ENCODE measurements around the gene THSD4. TPM values are rescaled to one million over a fixed set of nuclear protein-coding genes. Genes with fewer than 3 reads are reported as not detected.

Gene THSD4
- total and polyA plus RNA-seq, 9 of the 15 experiments (the other 6 are each of a cell fraction or from before 2014, with no cell fraction given): 0.04 TPM; not detected in 5

DNA sequence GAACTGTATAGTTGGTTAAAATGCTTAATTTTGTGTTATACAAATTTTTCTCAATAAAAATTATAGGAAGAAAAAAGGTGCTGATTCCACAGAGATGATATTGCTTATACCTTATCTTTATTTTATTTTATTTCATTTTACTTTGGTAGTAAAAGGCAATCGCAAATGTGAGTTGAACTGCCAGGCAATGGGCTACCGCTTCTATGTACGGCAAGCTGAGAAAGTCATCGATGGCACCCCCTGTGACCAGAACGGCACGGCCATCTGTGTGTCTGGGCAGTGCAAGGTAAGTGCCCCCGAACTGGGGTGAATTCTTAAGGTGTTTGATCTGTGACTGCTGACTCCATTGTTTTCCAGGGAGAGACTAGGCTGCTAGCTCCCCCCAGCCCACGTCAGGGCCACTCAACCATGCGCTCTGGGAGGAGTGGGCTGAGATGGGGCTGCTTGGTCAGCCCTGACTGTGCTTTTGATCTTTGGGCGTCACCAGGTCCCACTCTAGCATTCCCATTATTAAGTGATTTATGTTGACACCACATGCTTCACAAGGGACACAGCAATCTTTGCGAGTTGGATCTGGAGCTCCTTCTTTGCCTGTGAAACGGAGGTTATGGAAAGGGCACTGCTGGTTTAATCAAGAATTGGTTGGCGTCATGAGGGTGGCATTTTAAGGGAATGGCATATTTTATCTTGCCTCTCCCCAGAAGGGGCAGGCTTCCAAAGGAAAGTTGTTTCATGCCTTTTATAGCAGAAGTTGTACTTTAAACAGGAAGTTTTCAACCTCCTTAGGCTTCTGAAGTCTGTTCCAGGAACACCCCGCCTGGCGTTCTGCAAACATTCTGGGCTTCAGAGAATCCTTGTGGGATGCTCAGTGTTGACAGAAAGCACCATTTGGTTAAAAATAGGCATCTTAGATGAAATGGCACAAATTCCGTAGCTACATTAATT lies 296.5 kb downstream of the THSD4 start:
- FAIRE-seq (no peak), DNase-seq (ENCODE audit: extremely low read depth in 1 of 4, low spot score in 3 of 4) (no peak), ATAC-seq (no peak)
- in situ Hi-C loops (cut with MboI): no loop called here
- Histone ChIP-seq H3K36me3 (ENCODE audit: control insufficient read depth, insufficient read depth, low read length) (no peaks in the 10 kb centered on the region), H3K9me1 (ENCODE audit: control insufficient read depth, insufficient read depth, low read length) (no peaks in the 10 kb centered on the region), H3K9me3 (replicated peaks; ENCODE audit: control insufficient read depth, insufficient read depth, low read depth, low read length) (no peaks in the 10 kb centered on the region), H3K9ac (ENCODE audit: insufficient read depth in 1 of 2, low read depth in 2 of 2, low read length in 2 of 2) (no peak overlapping the region), H3K79me2 (ENCODE audit: control insufficient read depth, insufficient read depth, low read length) (no peaks in the 10 kb centered on the region), H3K4me3 (no peak overlapping the region), H3K27ac (ENCODE audit: extremely low read depth, low read depth, low read length) (no peak overlapping the region), H3K27me3 (ENCODE audit: control insufficient read depth in 2 of 2, insufficient read depth in 2 of 2, low read length in 2 of 2) (peaks cover 0 to 5% of the 10 kb centered on the region in 2 experiments; a peak in 1 of 5 replicates), H4K20me1 (replicated peaks; ENCODE audit: control insufficient read depth, insufficient read depth, low read length) (no peaks in the 10 kb centered on the region), H3K4me2 (ENCODE audit: insufficient read depth, low read length) (no peak overlapping the region), H2AFZ (ENCODE audit: low read depth, low read length) (no peak overlapping the region), H3K4me1 (replicated peaks in 1 of 2; ENCODE audit: control insufficient read depth in 2 of 2, insufficient read depth in 2 of 2, low read length in 2 of 2) (no peaks in the 10 kb centered on the region)
- 3% methylated on average over 16 of the region's 16 CpGs for WGBS (ENCODE audit: insufficient coverage, low coverage, missing lambda C conversion rate)
- POLR2A ChIA-PET: interaction anchor here (1.1 kb wide), 1 partner anchor 11 kb away, joined by 3 read pairs; no protein-coding TSS in a partner anchor
- BruUV-seq (replicated peaks): no TSS peak
- CTCF ChIA-PET (ENCODE audit: low intra/inter-chr PET ratio): no interaction called here
- intact Hi-C loops (cut with micrococcal nuclease): no loop called here
- no peak for TF ChIP-seq PTRF (tag; IDR thresholded peaks at IDR 0.05)
- no peak for TF ChIP-seq ZNF277 (CRISPR knock-in tag; IDR thresholded peaks at IDR 0.05; ENCODE audit: borderline replicate concordance)
- no peak for TF ChIP-seq MIER1 (IDR thresholded peaks at IDR 0.05; ENCODE audit: low read depth)
- TF ChIP-seq NFIC (IDR thresholded peaks at IDR 0.05): no peak
- no peak for TF ChIP-seq HDAC6 (IDR thresholded peaks at IDR 0.05; ENCODE audit: low read depth, low read length)
- no peak for TF ChIP-seq SAP30 (IDR thresholded peaks at IDR 0.05; ENCODE audit: borderline replicate concordance, insufficient read depth, low read depth, low read length, poor library complexity, severe bottlenecking)
- no peak for TF ChIP-seq TOE1 (IDR thresholded peaks at IDR 0.05; ENCODE audit: borderline replicate concordance)
- TF ChIP-seq TOE1 (CRISPR knock-in tag; IDR thresholded peaks at IDR 0.05; ENCODE audit: borderline replicate concordance, low read depth): no peak
- TF ChIP-seq FOXK1 (CRISPR knock-in tag; IDR thresholded peaks at IDR 0.05; ENCODE audit: borderline replicate concordance): no peak
- TF ChIP-seq ZFPM2 (CRISPR knock-in tag; IDR thresholded peaks at IDR 0.05): no peak
- TF ChIP-seq, protein P1, sequence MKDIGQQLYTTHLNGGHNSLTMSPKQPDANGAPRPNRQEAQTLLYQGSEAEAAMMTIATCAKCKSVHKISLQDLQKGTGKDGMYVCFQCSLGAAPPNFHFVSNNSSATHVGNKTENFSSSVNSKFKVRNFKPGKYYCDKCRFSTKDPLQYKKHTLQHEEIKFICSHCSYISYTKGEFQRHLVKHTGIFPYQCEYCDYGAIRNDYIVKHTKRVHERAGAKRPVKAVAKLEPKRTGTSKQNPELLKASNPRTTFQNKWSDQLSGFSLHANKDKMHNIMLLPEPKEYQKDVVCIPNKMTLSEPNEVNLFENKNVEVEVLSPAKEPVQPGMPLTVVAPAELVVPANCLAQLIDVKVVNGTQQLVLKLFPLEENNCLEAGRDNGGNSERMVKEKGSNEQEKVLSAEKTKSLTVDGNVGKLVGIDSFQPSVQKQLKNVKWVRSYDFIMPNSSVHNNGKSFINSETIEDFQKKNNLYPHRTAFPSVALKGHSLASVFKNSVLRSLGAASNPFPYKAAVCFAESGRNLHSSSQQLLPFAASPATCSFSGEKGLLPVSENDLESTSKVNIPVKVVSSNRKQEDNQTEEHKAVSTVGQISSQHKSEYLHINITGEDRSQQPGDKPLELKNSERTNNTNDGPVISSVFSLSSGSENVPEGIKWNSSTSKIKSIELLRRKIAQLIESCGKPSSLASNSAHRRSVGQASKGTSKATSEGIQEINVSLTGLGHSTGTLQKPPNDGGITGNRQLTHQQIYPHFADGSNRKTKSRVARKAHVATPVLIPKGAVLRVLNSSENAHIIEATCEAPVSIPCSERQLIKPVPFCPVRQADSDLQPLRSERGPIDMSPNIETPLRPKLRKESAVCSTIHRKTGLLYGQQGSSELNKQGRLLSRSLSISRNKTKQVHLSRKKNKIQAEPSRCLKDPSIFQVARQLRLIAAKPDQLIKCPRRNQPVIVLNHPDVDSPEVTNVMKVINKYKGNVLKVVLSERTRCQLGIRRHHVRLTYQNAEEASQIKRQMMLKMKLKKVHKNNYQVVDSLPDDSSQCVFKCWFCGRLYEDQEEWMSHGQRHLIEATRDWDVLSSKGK (CRISPR knock-in tag; IDR thresholded peaks at IDR 0.05): no peak
- no peak for TF ChIP-seq LARP7 (IDR thresholded peaks at IDR 0.05)
- no peak for TF ChIP-seq GATA2 (CRISPR knock-in tag; IDR thresholded peaks at IDR 0.05)
- TF ChIP-seq ZNF384 (IDR thresholded peaks at IDR 0.05; ENCODE audit: low read depth, low read length): no peak
- TF ChIP-seq ARID3A (IDR thresholded peaks at IDR 0.05; ENCODE audit: borderline replicate concordance, low read depth, low read length): no peak
